ENCODE data around the gene CPA1. TPM values are rescaled to one million over a fixed set of nuclear protein-coding genes. Genes with fewer than 3 reads are reported as not detected.

CPA1 gene
- polyA plus RNA-seq (2013, experiment 1 of 2; ENCODE audit: insufficient read length) = not detected
- polyA plus RNA-seq (2013, experiment 2 of 2; ENCODE audit: insufficient read length) = 0.27 TPM

- no peak for DNase-seq
Measured at GRCh38 chr7:130379921-130380860, at the start of gene CPA1. Gene CPA1 (plus strand): TSS chr7:130380494. CDS start chr7:130380521, 27 bp downstream.

- DNase-seq = no peak
Measured at GRCh38 chr7:130332259-130333053, 47.8 kb upstream of the CPA1 start.

GRCh38 chr7:130333832-130334231, 46.5 kb upstream of the CPA1 start:
- DNase-seq = no peak

- peak; percentile 32 for DNase-seq
Measured at GRCh38 chr7:130334274-130334673, 46.0 kb upstream of the CPA1 start.

GRCh38 chr7:130337410-130337971, 42.8 kb upstream of the CPA1 start:
- DNase-seq = no peak

- no peak for DNase-seq
Measured at GRCh38 chr7:130338233-130338632, 42.1 kb upstream of the CPA1 start.

- DNase-seq = no peak
Measured at GRCh38 chr7:130341882-130342281, 38.4 kb upstream of the CPA1 start.

GRCh38 chr7:130342701-130343380, 37.5 kb upstream of the CPA1 start:
- no peak for DNase-seq

- DNase-seq = no peak
Measured at GRCh38 chr7:130344271-130344866, 35.9 kb upstream of the CPA1 start, which contains the start of gene CPA5. Gene CPA5 (plus strand): TSS chr7:130344816. CDS start chr7:130346486, 1,670 bp downstream.

GRCh38 chr7:130345136-130345535, 35.2 kb upstream of the CPA1 start:
- no peak for DNase-seq

GRCh38 chr7:130345725-130346124, 34.6 kb upstream of the CPA1 start:
- DNase-seq = no peak

- no peak for DNase-seq
Measured at GRCh38 chr7:130346177-130346905, 34.0 kb upstream of the CPA1 start.

- no peak for DNase-seq
Measured at GRCh38 chr7:130346941-130347340, 33.4 kb upstream of the CPA1 start.

GRCh38 chr7:130349911-130350782, 30.1 kb upstream of the CPA1 start:
- peak; percentile 69 for DNase-seq

- DNase-seq = no peak
Measured at GRCh38 chr7:130350945-130351790, 29.1 kb upstream of the CPA1 start.

- DNase-seq = no peak
Measured at GRCh38 chr7:130351791-130352090, 28.6 kb upstream of the CPA1 start.

- peak; percentile 74 for DNase-seq
Measured at GRCh38 chr7:130352194-130353074, 27.9 kb upstream of the CPA1 start.

GRCh38 chr7:130353196-130353595, 27.1 kb upstream of the CPA1 start:
- DNase-seq = no peak
